Esophagus squamous epithelium (tissue), 5 donors: Measurements from ENCODE around the gene PTPRM. TPM values are rescaled to one million over a fixed set of nuclear protein-coding genes. Genes with fewer than 3 reads are reported as not detected.
A peak's percentile ranks its signal among the peaks of the same experiment; 100 is the strongest.

ENCODE experiments used
- DNase-seq: peaks from one replicate; lab custom pipeline; 2025; lab: John Stamatoyannopoulos, UW
- H3K27ac ChIP-seq, 4 donors: fragments of 200-600 bp; sonication (generic); one replicate each; pipeline ENCODE4 v1.5.1; 2016 to 2019; ENCODE audit warnings: mild to moderate bottlenecking in 1 of 4
- H3K27me3 ChIP-seq, 4 donors: fragments of 200-600 bp; sonication (generic); 1 replicate in 3 of 4; 2 replicates in 1 of 4; pipeline versions ENCODE4 v1.5.1 to v1.6.0; 2017 to 2021; ENCODE audit warnings: antibody characterized with exemption in 1 of 4
- H3K36me3 ChIP-seq, 3 donors: fragments of 200-600 bp; sonication (generic); one replicate each; pipeline ENCODE4 v1.5.1; 2016 to 2019
- H3K4me1 ChIP-seq, 3 donors: fragments of 200-600 bp; sonication (generic); one replicate each; pipeline ENCODE4 v1.5.1; 2017 to 2019
- H3K4me3 ChIP-seq, 4 donors: fragments of 200-600 bp; sonication (generic); 1 replicate in 3 of 4; 2 replicates in 1 of 4; pipeline ENCODE4 v1.5.1; 2016 to 2019; ENCODE audit warnings: mild to moderate bottlenecking in 2 of 4, moderate library complexity in 1 of 4
- H3K9me3 ChIP-seq, 3 donors: fragments of 200-600 bp; sonication (generic); one replicate each; pipeline ENCODE4 v1.5.1; 2016 to 2019
- CTCF ChIP-seq, 6 experiments: fragments of 450-650 bp in 4 of 6; fragments of 200-600 bp in 2 of 6; sonication (generic) in 2 of 6; IDR thresholded peaks; one replicate each; pipeline ENCODE4 v1.5.1; 2016 to 2019; ENCODE audit warnings: antibody characterized with exemption in 6 of 6, mild to moderate bottlenecking in 4 of 6, moderate library complexity in 4 of 6
- POLR2A ChIP-seq, 4 donors: fragments of 450-650 bp; IDR thresholded peaks; one replicate each; pipeline ENCODE4 v1.6.1; 2017; ENCODE audit warnings: antibody characterized with exemption in 4 of 4, mild to moderate bottlenecking in 4 of 4, moderate library complexity in 3 of 4
- WGBS, 2 donors: methylation state at CpG; one replicate each; pipeline ENCODE4 v1.1.5; 2018; 5-methylcytosine and 5-hydroxymethylcytosine counted together
- intact Hi-C: fragments of 100-400 bp; cut with DNase I; formaldehyde crosslinking; loops from one replicate; pipeline ENCODE4 v1.15.0; 2022
- total RNA-seq, 4 donors: library from RNA; depleted of rRNA; stranded (reverse); fragments of >200 nt; gene quantifications; one replicate each; pipeline ENCODE4 v1.1.0, GENCODE V29; 2016
- donor health status: DM: yes; HTN: yes; CAD: no.

PTPRM gene
- total RNA-seq, 4 donors from 2014 or later: 6.5 to 38.7 (median 11.1) TPM

- intact Hi-C loops: no loop called here
- TF ChIP-seq POLR2A (IDR thresholded peaks at IDR 0.05): no peak
- TF ChIP-seq CTCF (IDR thresholded peaks at IDR 0.05): no peak
- 49 to 56% methylated on average over 8 to 9 of the region's 13 CpGs for WGBS, 2 donors
- Histone ChIP-seq H3K27ac (no peak overlapping the region), H3K9me3 (no peaks in the 10 kb centered on the region), H3K27me3 (no peaks in the 10 kb centered on the region), H3K4me3 (no peak overlapping the region), H3K4me1 (peaks cover 0 to 6% (median 4%) of the 10 kb centered on the region in 3 donors), H3K36me3 (no peaks in the 10 kb centered on the region)
- DNase-seq: no peak
Observed at GRCh38 chr18:8424917-8425725, 858.0 kb downstream of the PTPRM start.

- intact Hi-C loops: no loop called here
- Histone ChIP-seq H3K4me1 (peaks cover 0 to 6% (median 4%) of the 10 kb centered on the region in 3 donors), H3K27me3 (no peaks in the 10 kb centered on the region), H3K4me3 (no peak overlapping the region), H3K36me3 (no peaks in the 10 kb centered on the region), H3K27ac (no peak overlapping the region), H3K9me3 (no peaks in the 10 kb centered on the region)
- TF ChIP-seq CTCF (IDR thresholded peaks at IDR 0.05) (peak in 1 of 6 experiments; percentile 7), POLR2A (IDR thresholded peaks at IDR 0.05) (no peak)
- DNase-seq: no peak
- 77 to 81% methylated on average over 2 to 11 of the region's 13 CpGs for WGBS, 2 donors
Observed at GRCh38 chr18:8426401-8426800, 859.3 kb downstream of the PTPRM start.

GRCh38 chr18:8427339-8427738 is 860.2 kb downstream of the PTPRM start:
- no peaks in the 10 kb centered on the region for H3K36me3 ChIP-seq
- no peak for DNase-seq
- no peak for TF ChIP-seq CTCF (IDR thresholded peaks at IDR 0.05)
- no peak for TF ChIP-seq POLR2A (IDR thresholded peaks at IDR 0.05)
- no peaks in the 10 kb centered on the region for H3K9me3 ChIP-seq
- no peak overlapping the region for H3K27ac ChIP-seq
- 89 to 92% methylated on average over 1 of the region's 1 CpG for WGBS, 2 donors
- intact Hi-C loops: no loop called here
- H3K4me3 ChIP-seq: no peak overlapping the region
- H3K27me3 ChIP-seq: no peaks in the 10 kb centered on the region
- H3K4me1 ChIP-seq: peaks cover 0 to 6% (median 4%) of the 10 kb centered on the region in 3 donors

GRCh38 chr18:8428951-8429350 is 861.8 kb downstream of the PTPRM start:
- WGBS, 2 donors: 82% methylated on average over 5 of the region's 6 CpGs; no CpG with 5 or more reads in 1 of the 2 donors
- Histone ChIP-seq H3K27me3 (no peaks in the 10 kb centered on the region), H3K4me1 (peaks cover 0 to 6% (median 0%) of the 10 kb centered on the region in 3 donors), H3K4me3 (no peak overlapping the region), H3K9me3 (no peaks in the 10 kb centered on the region), H3K27ac (no peak overlapping the region), H3K36me3 (no peaks in the 10 kb centered on the region)
- intact Hi-C loops: no loop called here
- no peak for DNase-seq
- TF ChIP-seq POLR2A (IDR thresholded peaks at IDR 0.05) (no peak), CTCF (IDR thresholded peaks at IDR 0.05) (no peak)

GRCh38 chr18:8431036-8431435 is 863.9 kb downstream of the PTPRM start:
- H3K36me3 ChIP-seq: no peaks in the 10 kb centered on the region
- no peak overlapping the region for H3K27ac ChIP-seq
- 59 to 88% methylated on average over 3 to 4 of the region's 4 CpGs for WGBS, 2 donors
- no peaks in the 10 kb centered on the region for H3K27me3 ChIP-seq
- intact Hi-C loops: no loop called here
- H3K4me1 ChIP-seq: no peaks in the 10 kb centered on the region
- DNase-seq: no peak
- no peak for TF ChIP-seq POLR2A (IDR thresholded peaks at IDR 0.05)
- TF ChIP-seq CTCF (IDR thresholded peaks at IDR 0.05): no peak
- H3K4me3 ChIP-seq: no peak overlapping the region
- no peaks in the 10 kb centered on the region for H3K9me3 ChIP-seq
